Measurements from ENCODE around the gene GFAP. TPM values are rescaled to one million over a fixed set of nuclear protein-coding genes. Genes with fewer than 3 reads are reported as not detected.

Gene GFAP
- total RNA-seq, 2 experiments from 2014 or later, result not detected

GRCh38 chr17:44892250-44892649 is 23.1 kb downstream of the GFAP start:
- H3K27ac Mint-ChIP-seq, result no peak overlapping the region
- ATAC-seq, result no peak
- ChIA-PET CTCF (interaction anchor here (0.9 to 2.9 kb wide), 4 partner anchors 13 to 243 kb away, joined by 3 to 12 read pairs (median 3); partner anchors contain the start of gene ACBD4), POLR2A (no interaction called here)
- H3K9me3 Mint-ChIP-seq (ENCODE audit: insufficient read depth), result no peaks in the 10 kb centered on the region
- no peak for DNase-seq
- H3K27me3 Mint-ChIP-seq (ENCODE audit: low read depth), result no peaks in the 10 kb centered on the region
- H3K4me3 Mint-ChIP-seq, result no peak overlapping the region
- peaks cover 14% of the 10 kb centered on the region for H3K4me1 Mint-ChIP-seq (ENCODE audit: low read depth)
- peaks cover 24% of the 10 kb centered on the region for H3K36me3 Mint-ChIP-seq (ENCODE audit: low read depth)

- CTCF ChIA-PET, result interaction anchor here (0.9 to 1.4 kb wide), 5 partner anchors 9 to 246 kb away, joined by 3 to 5 read pairs (median 3); partner anchors contain the start of gene ACBD4
- peaks cover 30% of the 10 kb centered on the region for H3K36me3 Mint-ChIP-seq (ENCODE audit: low read depth)
- H3K27ac Mint-ChIP-seq, result no peak overlapping the region
- no peak overlapping the region for H3K4me3 Mint-ChIP-seq
- peaks cover 4% of the 10 kb centered on the region for H3K4me1 Mint-ChIP-seq (ENCODE audit: low read depth)
- POLR2A ChIA-PET, result interaction anchor here (1.4 kb wide), 1 partner anchor 10 kb away, joined by 8 read pairs; the partner anchor contains the start of gene EFTUD2
- DNase-seq, result no peak
- no peaks in the 10 kb centered on the region for H3K27me3 Mint-ChIP-seq (ENCODE audit: low read depth)
- no peak for ATAC-seq
- no peaks in the 10 kb centered on the region for H3K9me3 Mint-ChIP-seq (ENCODE audit: insufficient read depth)
Measured at GRCh38 chr17:44889003-44889402, 26.3 kb downstream of the GFAP start.

GRCh38 chr17:44887971-44888954 is 27.0 kb downstream of the GFAP start:
- CTCF ChIA-PET, result interaction anchor here (1.4 to 2.8 kb wide), 3 partner anchors 10 to 247 kb away, joined by 3 to 12 read pairs (median 3); partner anchors contain the start of gene ACBD4
- ATAC-seq, result peak; percentile 80
- Mint-ChIP-seq H3K9me3 (ENCODE audit: insufficient read depth) (no peaks in the 10 kb centered on the region), H3K4me1 (ENCODE audit: low read depth) (peaks cover 4% of the 10 kb centered on the region), H3K36me3 (ENCODE audit: low read depth) (peaks cover 33% of the 10 kb centered on the region), H3K27ac (no peak overlapping the region), H3K27me3 (ENCODE audit: low read depth) (no peaks in the 10 kb centered on the region), H3K4me3 (no peak overlapping the region)
- DNase-seq, result peak; percentile 52
- POLR2A ChIA-PET, result interaction anchor here (1.4 kb wide), 1 partner anchor 11 kb away, joined by 8 read pairs; the partner anchor contains the start of gene EFTUD2

GRCh38 chr17:44887016-44887415 is 28.3 kb downstream of the GFAP start:
- CTCF ChIA-PET, result interaction anchor here (2.8 kb wide), 1 partner anchor 9 kb away, joined by 12 read pairs; no protein-coding TSS in a partner anchor
- Mint-ChIP-seq H3K4me1 (ENCODE audit: low read depth) (peaks cover 4% of the 10 kb centered on the region), H3K27me3 (ENCODE audit: low read depth) (no peaks in the 10 kb centered on the region), H3K4me3 (no peak overlapping the region), H3K9me3 (ENCODE audit: insufficient read depth) (no peaks in the 10 kb centered on the region), H3K27ac (no peak overlapping the region), H3K36me3 (ENCODE audit: low read depth) (peaks cover 42% of the 10 kb centered on the region)
- DNase-seq (no peak), ATAC-seq (no peak)
- POLR2A ChIA-PET, result no interaction called here

GRCh38 chr17:44884941-44885340 is 30.4 kb downstream of the GFAP start:
- ChIA-PET CTCF (interaction anchor here (1.0 to 5.9 kb wide), 3 partner anchors 19 to 137 kb away, joined by 3 to 33 read pairs (median 3); no protein-coding TSS in a partner anchor), POLR2A (no interaction called here)
- no peaks in the 10 kb centered on the region for H3K9me3 Mint-ChIP-seq (ENCODE audit: insufficient read depth)
- ATAC-seq (no peak), DNase-seq (no peak)
- H3K4me1 Mint-ChIP-seq (ENCODE audit: low read depth), result no peaks in the 10 kb centered on the region
- no peaks in the 10 kb centered on the region for H3K27me3 Mint-ChIP-seq (ENCODE audit: low read depth)
- H3K27ac Mint-ChIP-seq, result no peak overlapping the region
- no peak overlapping the region for H3K4me3 Mint-ChIP-seq
- peaks cover 42% of the 10 kb centered on the region for H3K36me3 Mint-ChIP-seq (ENCODE audit: low read depth)

GRCh38 chr17:44881145-44881544 is 34.2 kb downstream of the GFAP start:
- Mint-ChIP-seq H3K4me1 (ENCODE audit: low read depth) (no peaks in the 10 kb centered on the region), H3K27ac (no peak overlapping the region), H3K36me3 (ENCODE audit: low read depth) (peaks cover 55% of the 10 kb centered on the region), H3K9me3 (ENCODE audit: insufficient read depth) (no peaks in the 10 kb centered on the region), H3K4me3 (no peak overlapping the region), H3K27me3 (ENCODE audit: low read depth) (no peaks in the 10 kb centered on the region)
- ChIA-PET POLR2A (no interaction called here), CTCF (interaction anchor here (0.7 to 5.9 kb wide), 5 partner anchors 13 to 107 kb away, joined by 3 to 33 read pairs (median 3); no protein-coding TSS in a partner anchor)
- DNase-seq (no peak), ATAC-seq (no peak)

GRCh38 chr17:44880062-44880461 is 35.2 kb downstream of the GFAP start:
- no peak for DNase-seq
- POLR2A ChIA-PET, result no interaction called here
- H3K36me3 Mint-ChIP-seq (ENCODE audit: low read depth), result peaks cover 57% of the 10 kb centered on the region
- H3K4me1 Mint-ChIP-seq (ENCODE audit: low read depth), result no peaks in the 10 kb centered on the region
- ATAC-seq, result no peak
- H3K27ac Mint-ChIP-seq, result no peak overlapping the region
- CTCF ChIA-PET, result interaction anchor here (1.6 to 5.9 kb wide), 3 partner anchors 10 to 18 kb away, joined by 5 to 33 read pairs (median 14); no protein-coding TSS in a partner anchor
- no peaks in the 10 kb centered on the region for H3K9me3 Mint-ChIP-seq (ENCODE audit: insufficient read depth)
- no peak overlapping the region for H3K4me3 Mint-ChIP-seq
- H3K27me3 Mint-ChIP-seq (ENCODE audit: low read depth), result no peaks in the 10 kb centered on the region

- DNase-seq (no peak), ATAC-seq (no peak)
- Mint-ChIP-seq H3K4me1 (ENCODE audit: low read depth) (no peaks in the 10 kb centered on the region), H3K36me3 (ENCODE audit: low read depth) (peaks cover 54% of the 10 kb centered on the region), H3K9me3 (ENCODE audit: insufficient read depth) (no peaks in the 10 kb centered on the region), H3K27ac (no peak overlapping the region), H3K4me3 (no peak overlapping the region), H3K27me3 (ENCODE audit: low read depth) (no peaks in the 10 kb centered on the region)
- POLR2A ChIA-PET, result no interaction called here
- CTCF ChIA-PET, result interaction anchor here (0.9 to 3.3 kb wide), 23 partner anchors 8 to 256 kb away, joined by 3 to 49 read pairs (median 5); partner anchors contain the start of genes ACBD4 and EFTUD2
Measured at GRCh38 chr17:44879376-44879775, 35.9 kb downstream of the GFAP start.

GRCh38 chr17:44878627-44879221 is 36.6 kb downstream of the GFAP start:
- CTCF ChIA-PET, result interaction anchor here (0.9 to 3.3 kb wide), 28 partner anchors 9 to 257 kb away, joined by 3 to 49 read pairs (median 5); partner anchors contain the start of genes ACBD4 and EFTUD2
- ATAC-seq (no peak), DNase-seq (peak; percentile 54)
- Mint-ChIP-seq H3K27ac (peak overlapping the region; percentile 4), H3K4me1 (ENCODE audit: low read depth) (no peaks in the 10 kb centered on the region), H3K9me3 (ENCODE audit: insufficient read depth) (no peaks in the 10 kb centered on the region), H3K27me3 (ENCODE audit: low read depth) (no peaks in the 10 kb centered on the region), H3K36me3 (ENCODE audit: low read depth) (peaks cover 55% of the 10 kb centered on the region), H3K4me3 (no peak overlapping the region)
- POLR2A ChIA-PET, result no interaction called here

- POLR2A ChIA-PET, result no interaction called here
- ATAC-seq, result no peak
- H3K27ac Mint-ChIP-seq, result no peak overlapping the region
Measured at GRCh38 chr17:44877121-44877520, 38.2 kb downstream of the GFAP start.

GRCh38 chr17:44875761-44876160 is 39.5 kb downstream of the GFAP start:
- Mint-ChIP-seq H3K4me3 (no peak overlapping the region), H3K4me1 (ENCODE audit: low read depth) (no peaks in the 10 kb centered on the region), H3K27me3 (ENCODE audit: low read depth) (no peaks in the 10 kb centered on the region), H3K9me3 (ENCODE audit: insufficient read depth) (no peaks in the 10 kb centered on the region), H3K27ac (no peak overlapping the region), H3K36me3 (ENCODE audit: low read depth) (peaks cover 50% of the 10 kb centered on the region)
- POLR2A ChIA-PET, result no interaction called here
- ATAC-seq, result no peak
- no peak for DNase-seq
- CTCF ChIA-PET, result interaction anchor here (1.1 kb wide), 1 partner anchor 100 kb away, joined by 3 read pairs; no protein-coding TSS in a partner anchor

More at GRCh38 chr17:44877121-44877520, 38.2 kb downstream of the GFAP start:
- Mint-ChIP-seq H3K4me1 (ENCODE audit: low read depth) (no peaks in the 10 kb centered on the region), H3K9me3 (ENCODE audit: insufficient read depth) (no peaks in the 10 kb centered on the region), H3K36me3 (ENCODE audit: low read depth) (peaks cover 47% of the 10 kb centered on the region), H3K27me3 (ENCODE audit: low read depth) (no peaks in the 10 kb centered on the region), H3K4me3 (no peak overlapping the region)
- CTCF ChIA-PET, result interaction anchor here (0.7 to 3.3 kb wide), 6 partner anchors 10 to 192 kb away, joined by 3 to 49 read pairs (median 5); no protein-coding TSS in a partner anchor
- no peak for DNase-seq

Data from activated CD8-positive, alpha-beta T cell treated with anti-CD3 and anti-CD28 coated beads, Interleukin-2, amount 10 ng/mL, durations not matched to agents 7 days and 5 days (primary cell).